HAP-1 (cell line): Measurements from ENCODE around the gene MSGN1.

ENCODE experiments used
- DNase-seq, 2 experiments: peaks; one replicate each; pipeline ENCODE4 v3.0.0-alpha.2; 2016 to 2020; ENCODE audit warnings: low spot score in 2 of 2
- H3K27me3 ChIP-seq: fragments of 250-450 bp; sonication (Bioruptor Pico); 2 replicates; pipeline ENCODE4 v1.5.1; 2020; ENCODE audit warnings: low read depth, mild to moderate bottlenecking, moderate library complexity
- H3K36me3 ChIP-seq: fragments of 250-450 bp; sonication (Bioruptor Pico); replicated peaks from 2 replicates; pipeline ENCODE4 v1.5.1; 2020; ENCODE audit warnings: mild to moderate bottlenecking
- H3K4me1 ChIP-seq: fragments of 250-450 bp; sonication (Bioruptor Pico); 2 replicates; pipeline ENCODE4 v1.5.1; 2020; ENCODE audit warnings: mild to moderate bottlenecking
- H3K4me3 ChIP-seq: fragments of 250-450 bp; sonication (Bioruptor Pico); 2 replicates; pipeline ENCODE4 v1.5.1; 2020; ENCODE audit warnings: mild to moderate bottlenecking, moderate library complexity
- H3K9me3 ChIP-seq: fragments of 250-450 bp; sonication (Bioruptor Pico); 2 replicates; pipeline ENCODE4 v1.5.1; 2020; ENCODE audit warnings: mild to moderate bottlenecking, moderate library complexity
- in situ Hi-C: fragments of 300-500 bp; cut with MboI; formaldehyde crosslinking; loops from 3 replicates; pipeline ENCODE4 v1.14.3; 2020; ENCODE audit warnings: low sequenced_read_pairs, inconsistent platforms, mixed read lengths

Gene MSGN1, protein sequence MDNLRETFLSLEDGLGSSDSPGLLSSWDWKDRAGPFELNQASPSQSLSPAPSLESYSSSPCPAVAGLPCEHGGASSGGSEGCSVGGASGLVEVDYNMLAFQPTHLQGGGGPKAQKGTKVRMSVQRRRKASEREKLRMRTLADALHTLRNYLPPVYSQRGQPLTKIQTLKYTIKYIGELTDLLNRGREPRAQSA

GRCh38 chr2:17816396-17817245 is at the start of gene MSGN1:
MSGN1 (plus strand) TSS chr2:17816460; CDS start chr2:17816519, 59 bp downstream.
- no peak within 1 kb of the TSS for H3K4me3 ChIP-seq
- DNase-seq, result no peak
- no peaks in the 10 kb centered on the region for H3K9me3 ChIP-seq
- in situ Hi-C loops, result no loop called here
- H3K36me3 ChIP-seq, result no peaks in the 10 kb centered on the region
- H3K4me1 ChIP-seq, result peaks cover 4% of the 10 kb centered on the region
- no peaks in the 10 kb centered on the region for H3K27me3 ChIP-seq

GRCh38 chr2:17768894-17769293 is 47.4 kb upstream of the MSGN1 start:
- in situ Hi-C loops, result no loop called here
- H3K36me3 ChIP-seq, result peaks cover 43% of the 10 kb centered on the region
- H3K4me1 ChIP-seq, result no peaks in the 10 kb centered on the region
- H3K4me3 ChIP-seq, result no peak overlapping the region
- H3K9me3 ChIP-seq, result no peaks in the 10 kb centered on the region
- DNase-seq, result no peak
- H3K27me3 ChIP-seq, result no peaks in the 10 kb centered on the region

GRCh38 chr2:17771956-17772355 is 44.3 kb upstream of the MSGN1 start:
- in situ Hi-C loops, result no loop called here
- Histone ChIP-seq H3K4me1 (no peaks in the 10 kb centered on the region), H3K27me3 (no peaks in the 10 kb centered on the region), H3K4me3 (no peak overlapping the region), H3K36me3 (peaks cover 35% of the 10 kb centered on the region), H3K9me3 (no peaks in the 10 kb centered on the region)
- no peak for DNase-seq

GRCh38 chr2:17772532-17772931 is 43.7 kb upstream of the MSGN1 start:
- Histone ChIP-seq H3K27me3 (no peaks in the 10 kb centered on the region), H3K4me1 (no peaks in the 10 kb centered on the region), H3K4me3 (no peak overlapping the region), H3K9me3 (no peaks in the 10 kb centered on the region), H3K36me3 (peaks cover 36% of the 10 kb centered on the region)
- in situ Hi-C loops, result no loop called here
- DNase-seq, result no peak

DNA sequence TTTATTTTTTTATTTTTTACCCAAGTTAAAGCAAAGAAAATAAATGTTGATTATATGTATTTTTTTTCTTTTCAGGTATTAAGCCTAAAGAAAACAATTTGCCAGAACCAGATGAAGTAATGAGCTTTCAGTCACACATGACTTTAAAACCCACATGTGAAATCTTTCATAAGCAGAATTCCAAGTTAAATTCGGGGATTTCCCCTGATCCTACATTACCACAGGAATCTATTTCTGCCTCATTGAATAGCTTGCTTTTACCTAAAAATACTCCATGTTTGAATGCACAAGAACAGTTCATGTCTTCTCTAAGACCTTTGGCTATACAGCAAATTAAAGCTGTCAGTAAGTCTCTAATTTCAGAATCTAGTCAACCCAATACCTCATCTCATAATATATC is 35.7 kb upstream of the MSGN1 start:
- DNase-seq, result no peak
- Histone ChIP-seq H3K36me3 (peaks cover 26% of the 10 kb centered on the region), H3K4me1 (no peaks in the 10 kb centered on the region), H3K27me3 (no peaks in the 10 kb centered on the region), H3K4me3 (no peak overlapping the region), H3K9me3 (no peaks in the 10 kb centered on the region)
- in situ Hi-C loops, result no loop called here

GRCh38 chr2:17781482-17781881 is 34.8 kb upstream of the MSGN1 start:
- Histone ChIP-seq H3K4me1 (no peaks in the 10 kb centered on the region), H3K27me3 (no peaks in the 10 kb centered on the region), H3K9me3 (no peaks in the 10 kb centered on the region), H3K36me3 (peaks cover 26% of the 10 kb centered on the region), H3K4me3 (no peak overlapping the region)
- in situ Hi-C loops, result no loop called here
- DNase-seq, result no peak

- in situ Hi-C loops, result no loop called here
- no peaks in the 10 kb centered on the region for H3K27me3 ChIP-seq
- peaks cover 11% of the 10 kb centered on the region; the same call in 1 of the 2 replicates for H3K36me3 ChIP-seq
- no peaks in the 10 kb centered on the region for H3K9me3 ChIP-seq
- peaks cover 11% of the 10 kb centered on the region for H3K4me1 ChIP-seq
- H3K4me3 ChIP-seq, result no peak overlapping the region
- DNase-seq, result no peak
These were observed 29.5 kb upstream of the MSGN1 start for GRCh38 chr2:17786727-17787126.

- peaks cover 3% of the 10 kb centered on the region; the same call in 1 of the 2 replicates for H3K36me3 ChIP-seq
- no peak for DNase-seq
- in situ Hi-C loops, result no loop called here
These were observed 27.5 kb upstream of the MSGN1 start for GRCh38 chr2:17788773-17789172.

DNA sequence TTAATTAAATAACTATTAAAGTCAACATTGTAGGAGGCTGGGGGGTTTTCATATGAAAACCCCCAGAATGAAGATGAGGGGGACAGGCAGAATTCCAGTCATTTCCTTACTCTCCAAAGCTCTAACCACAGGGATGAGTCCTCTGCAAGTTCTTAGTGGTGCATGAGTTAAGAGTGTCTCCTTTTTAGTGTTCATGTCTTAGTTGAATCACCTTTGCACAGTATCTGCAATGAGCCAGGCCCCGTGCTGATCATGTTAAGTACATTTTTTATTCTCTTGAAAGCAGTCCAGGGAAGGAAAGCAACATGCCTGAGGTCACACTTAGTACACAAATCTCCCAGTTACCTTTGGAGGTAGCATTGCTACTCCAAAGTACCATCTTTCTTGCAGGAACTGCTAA is 25.7 kb upstream of the MSGN1 start:
- Histone ChIP-seq H3K9me3 (no peaks in the 10 kb centered on the region), H3K4me3 (no peak overlapping the region), H3K27me3 (no peaks in the 10 kb centered on the region), H3K36me3 (no peaks in the 10 kb centered on the region), H3K4me1 (peaks cover 11% of the 10 kb centered on the region)
- DNase-seq, result no peak
- in situ Hi-C loops, result no loop called here

More at GRCh38 chr2:17788773-17789172, 27.5 kb upstream of the MSGN1 start:
- H3K27me3 ChIP-seq, result no peaks in the 10 kb centered on the region
- peaks cover 11% of the 10 kb centered on the region for H3K4me1 ChIP-seq
- H3K9me3 ChIP-seq, result no peaks in the 10 kb centered on the region
- H3K4me3 ChIP-seq, result no peak overlapping the region

GRCh38 chr2:17791121-17791816 is 25.0 kb upstream of the MSGN1 start:
- no peak overlapping the region for H3K4me3 ChIP-seq
- H3K4me1 ChIP-seq, result peaks cover 11% of the 10 kb centered on the region
- H3K27me3 ChIP-seq, result no peaks in the 10 kb centered on the region
- in situ Hi-C loops, result no loop called here
- H3K9me3 ChIP-seq, result no peaks in the 10 kb centered on the region
- peak in 1 of 2 experiments; percentile 18 for DNase-seq
- H3K36me3 ChIP-seq, result no peaks in the 10 kb centered on the region

- no peak for DNase-seq
- H3K9me3 ChIP-seq, result no peaks in the 10 kb centered on the region
- H3K36me3 ChIP-seq, result no peaks in the 10 kb centered on the region
- no peak overlapping the region for H3K4me3 ChIP-seq
- peaks cover 11% of the 10 kb centered on the region for H3K4me1 ChIP-seq
- in situ Hi-C loops, result no loop called here
- no peaks in the 10 kb centered on the region for H3K27me3 ChIP-seq
These were observed 24.5 kb upstream of the MSGN1 start for GRCh38 chr2:17791817-17792130.

GRCh38 chr2:17792515-17792914 is 23.7 kb upstream of the MSGN1 start:
- no peaks in the 10 kb centered on the region for H3K9me3 ChIP-seq
- in situ Hi-C loops, result no loop called here
- H3K27me3 ChIP-seq, result no peaks in the 10 kb centered on the region
- H3K4me1 ChIP-seq, result peaks cover 11% of the 10 kb centered on the region
- no peaks in the 10 kb centered on the region for H3K36me3 ChIP-seq
- no peak for DNase-seq
- no peak overlapping the region for H3K4me3 ChIP-seq

GRCh38 chr2:17793296-17793695 is 23.0 kb upstream of the MSGN1 start:
- Histone ChIP-seq H3K4me1 (peaks cover 5% of the 10 kb centered on the region), H3K27me3 (no peaks in the 10 kb centered on the region), H3K36me3 (no peaks in the 10 kb centered on the region), H3K4me3 (no peak overlapping the region), H3K9me3 (no peaks in the 10 kb centered on the region)
- in situ Hi-C loops, result no loop called here
- DNase-seq, result no peak

GRCh38 chr2:17793803-17794354 is 22.4 kb upstream of the MSGN1 start:
- in situ Hi-C loops, result no loop called here
- Histone ChIP-seq H3K4me1 (no peaks in the 10 kb centered on the region), H3K4me3 (no peak overlapping the region), H3K9me3 (no peaks in the 10 kb centered on the region), H3K27me3 (no peaks in the 10 kb centered on the region), H3K36me3 (no peaks in the 10 kb centered on the region)
- no peak for DNase-seq
